Measurements from ENCODE around the gene RERGL. TPM values are rescaled to one million over a fixed set of nuclear protein-coding genes. Genes with fewer than 3 reads are reported as not detected.

The RERGL gene
- total RNA-seq, 1 donor from 2014 or later = not detected

GRCh38 chr12:18120899-18121298 is 30.9 kb upstream of the RERGL start:
- Histone ChIP-seq H3K36me3 (ENCODE audit: control insufficient read depth, insufficient read depth, low read length) (no peaks in the 10 kb centered on the region), H3K4me3 (ENCODE audit: low read depth, low read length) (no peak overlapping the region), H3K27me3 (ENCODE audit: control insufficient read depth, insufficient read depth, low read length) (no peaks in the 10 kb centered on the region)
- TF ChIP-seq CTCF (IDR thresholded peaks at IDR 0.05; ENCODE audit: insufficient read depth, low read length, severe bottlenecking) = no peak
- FAIRE-seq = no peak
- no peak for DNase-seq (ENCODE audit: low read depth)

DNA sequence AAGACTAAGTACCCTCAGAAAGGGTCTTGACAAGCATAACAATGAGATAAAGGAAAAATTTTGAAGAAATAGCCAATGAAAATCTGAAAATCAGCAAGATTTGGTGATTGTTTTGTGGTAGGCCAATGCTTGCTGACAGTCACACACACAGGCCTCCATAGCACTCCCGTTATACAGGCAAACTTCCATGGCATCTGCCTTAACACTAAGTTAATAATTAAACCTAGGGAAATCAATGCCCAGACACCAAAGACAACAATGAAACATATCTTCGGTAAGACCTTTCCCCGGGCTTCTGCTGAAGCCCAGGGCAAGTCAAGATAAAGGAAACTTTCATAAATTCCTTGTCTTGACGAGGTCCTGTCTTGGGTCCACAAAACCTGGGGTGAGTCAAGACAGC is 18.6 kb upstream of the RERGL start:
- H3K27me3 ChIP-seq (ENCODE audit: control insufficient read depth, insufficient read depth, low read length) = no peaks in the 10 kb centered on the region
- DNase-seq (ENCODE audit: low read depth) (no peak), FAIRE-seq (no peak)
- no peak overlapping the region for H3K4me3 ChIP-seq (ENCODE audit: low read depth, low read length)
- no peak for TF ChIP-seq CTCF (IDR thresholded peaks at IDR 0.05; ENCODE audit: insufficient read depth, low read length, severe bottlenecking)
- H3K36me3 ChIP-seq (ENCODE audit: control insufficient read depth, insufficient read depth, low read length) = no peaks in the 10 kb centered on the region

GRCh38 chr12:18103624-18104023 is 13.6 kb upstream of the RERGL start:
- DNase-seq (ENCODE audit: low read depth) (no peak), FAIRE-seq (no peak)
- H3K27me3 ChIP-seq (ENCODE audit: control insufficient read depth, insufficient read depth, low read length) = no peaks in the 10 kb centered on the region
- H3K36me3 ChIP-seq (ENCODE audit: control insufficient read depth, insufficient read depth, low read length) = no peaks in the 10 kb centered on the region
- no peak overlapping the region for H3K4me3 ChIP-seq (ENCODE audit: low read depth, low read length)
- TF ChIP-seq CTCF (IDR thresholded peaks at IDR 0.05; ENCODE audit: insufficient read depth, low read length, severe bottlenecking) = no peak

DNA sequence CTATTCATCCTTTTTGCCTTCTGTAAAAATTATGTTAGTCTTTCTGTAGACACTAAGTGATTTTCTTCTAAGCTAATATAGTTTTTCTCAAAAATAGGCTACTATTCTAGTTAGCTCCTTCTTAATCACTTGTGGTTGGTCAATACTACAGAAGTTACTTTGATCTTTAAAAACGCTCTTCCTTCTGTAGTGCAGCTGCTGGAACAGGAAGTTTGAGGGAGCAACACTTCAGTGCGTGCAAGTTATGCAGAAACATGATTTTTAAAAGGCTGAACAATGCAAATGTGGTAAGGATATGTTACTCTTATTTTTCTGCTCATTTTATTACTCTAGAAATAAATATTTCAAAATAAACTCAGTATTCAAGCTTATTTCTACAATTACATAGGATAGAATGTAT is 11.1 kb upstream of the RERGL start:
- FAIRE-seq (no peak), DNase-seq (ENCODE audit: low read depth) (no peak)
- TF ChIP-seq CTCF (IDR thresholded peaks at IDR 0.05; ENCODE audit: insufficient read depth, low read length, severe bottlenecking) = no peak
- Histone ChIP-seq H3K27me3 (ENCODE audit: control insufficient read depth, insufficient read depth, low read length) (no peaks in the 10 kb centered on the region), H3K36me3 (ENCODE audit: control insufficient read depth, insufficient read depth, low read length) (no peaks in the 10 kb centered on the region), H3K4me3 (ENCODE audit: low read depth, low read length) (no peak overlapping the region)

DNA sequence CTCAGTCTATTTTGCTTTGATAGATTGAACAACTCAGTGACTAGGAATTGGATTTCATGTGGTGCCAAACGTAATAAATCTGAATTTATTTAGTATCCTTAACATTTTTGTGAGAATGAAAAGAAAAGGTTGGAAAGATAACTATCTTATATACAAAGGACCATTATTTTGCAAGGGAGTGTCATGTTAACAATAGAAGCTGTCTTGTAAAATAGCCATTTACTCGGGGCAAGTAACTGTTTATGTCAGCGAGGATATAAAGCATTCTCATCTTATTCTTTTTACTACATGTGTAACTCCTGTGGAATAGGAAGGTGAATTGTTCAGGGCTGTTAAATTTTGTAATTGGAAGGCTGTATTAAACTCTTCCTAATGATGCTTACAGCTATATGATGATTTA is 5.9 kb downstream of the RERGL start:
- DNase-seq (ENCODE audit: low read depth) = no peak
- no peaks in the 10 kb centered on the region for H3K27me3 ChIP-seq (ENCODE audit: control insufficient read depth, insufficient read depth, low read length)
- no peaks in the 10 kb centered on the region for H3K36me3 ChIP-seq (ENCODE audit: control insufficient read depth, insufficient read depth, low read length)
- no peak for TF ChIP-seq CTCF (IDR thresholded peaks at IDR 0.05; ENCODE audit: insufficient read depth, low read length, severe bottlenecking)
- H3K4me3 ChIP-seq (ENCODE audit: low read depth, low read length) = no peak overlapping the region
- FAIRE-seq = no peak

- H3K4me3 ChIP-seq (ENCODE audit: low read depth, low read length) = no peak overlapping the region
- peak; percentile 47 for FAIRE-seq
- DNase-seq (ENCODE audit: low read depth) = peak; percentile 54
- no peaks in the 10 kb centered on the region for H3K36me3 ChIP-seq (ENCODE audit: control insufficient read depth, insufficient read depth, low read length)
- no peak for TF ChIP-seq CTCF (IDR thresholded peaks at IDR 0.05; ENCODE audit: insufficient read depth, low read length, severe bottlenecking)
- no peaks in the 10 kb centered on the region for H3K27me3 ChIP-seq (ENCODE audit: control insufficient read depth, insufficient read depth, low read length)
Observed at GRCh38 chr12:18079541-18080246, 10.3 kb downstream of the RERGL start.
